ENCODE measurements around the gene MED13. TPM values are rescaled to one million over a fixed set of nuclear protein-coding genes. Genes with fewer than 3 reads are reported as not detected.

Gene MED13
- 10 to 100 TPM; 33.3 to 34.3 TPM for total RNA-seq

- intact Hi-C loops (cut with micrococcal nuclease): loop anchor here (1.0 to 10.0 kb wide), 5 partner anchors 44 to 840 kb away; partner anchors contain the start of genes BRIP1 and METTL2A
- CTCF ChIA-PET: interaction anchor here (0.9 to 1.5 kb wide), 6 partner anchors 10 to 652 kb away, joined by 3 to 5 read pairs (median 4); partner anchors contain the start of gene BRIP1
- DNase-seq: peak; percentile 63
- Mint-ChIP-seq H3K36me3 (ENCODE audit: low read depth) (peaks cover 19% of the 10 kb centered on the region), H3K4me1 (ENCODE audit: low read depth) (peaks cover 34% of the 10 kb centered on the region), H3K27ac (peak within 1 kb of the TSS; percentile 98), H3K9me3 (no peaks in the 10 kb centered on the region), H3K27me3 (ENCODE audit: low read depth) (no peaks in the 10 kb centered on the region), H3K4me3 (peak within 1 kb of the TSS; percentile 98)
These were observed at the start of gene MED13 for GRCh38 chr17:62064791-62065563. TSS of gene MED13 (minus strand) at chr17:62065278. CDS start at chr17:62065205, 73 bp downstream.

- DNase-seq: no peak
- Mint-ChIP-seq H3K4me1 (ENCODE audit: low read depth) (no peaks in the 10 kb centered on the region), H3K4me3 (no peak overlapping the region), H3K27ac (no peak overlapping the region), H3K9me3 (no peaks in the 10 kb centered on the region), H3K27me3 (ENCODE audit: low read depth) (no peaks in the 10 kb centered on the region), H3K36me3 (ENCODE audit: low read depth) (no peaks in the 10 kb centered on the region)
- CTCF ChIA-PET: interaction anchor here (0.6 to 1.0 kb wide), 2 partner anchors 17 to 1472 kb away, joined by 3 read pairs; no protein-coding TSS in a partner anchor
- intact Hi-C loops (cut with micrococcal nuclease): no loop called here
These were observed 47.2 kb upstream of the MED13 start for GRCh38 chr17:62112229-62112628.

GRCh38 chr17:62111562-62112171 is 46.6 kb upstream of the MED13 start:
- H3K36me3 Mint-ChIP-seq (ENCODE audit: low read depth): no peaks in the 10 kb centered on the region
- H3K4me3 Mint-ChIP-seq: no peak overlapping the region
- CTCF ChIA-PET: interaction anchor here (0.5 to 1.2 kb wide), 4 partner anchors 10 to 700 kb away, joined by 3 read pairs; no protein-coding TSS in a partner anchor
- no peak for DNase-seq
- no peaks in the 10 kb centered on the region for H3K9me3 Mint-ChIP-seq
- no peak overlapping the region for H3K27ac Mint-ChIP-seq
- H3K27me3 Mint-ChIP-seq (ENCODE audit: low read depth): no peaks in the 10 kb centered on the region
- intact Hi-C loops (cut with micrococcal nuclease): no loop called here
- H3K4me1 Mint-ChIP-seq (ENCODE audit: low read depth): no peaks in the 10 kb centered on the region

- H3K4me1 Mint-ChIP-seq (ENCODE audit: low read depth): no peaks in the 10 kb centered on the region
- CTCF ChIA-PET: interaction anchor here (0.5 to 1.2 kb wide), 4 partner anchors 11 to 1315 kb away, joined by 3 read pairs; no protein-coding TSS in a partner anchor
- no peaks in the 10 kb centered on the region for H3K36me3 Mint-ChIP-seq (ENCODE audit: low read depth)
- intact Hi-C loops (cut with micrococcal nuclease): no loop called here
- H3K27ac Mint-ChIP-seq: no peak overlapping the region
- no peaks in the 10 kb centered on the region for H3K9me3 Mint-ChIP-seq
- H3K27me3 Mint-ChIP-seq (ENCODE audit: low read depth): no peaks in the 10 kb centered on the region
- no peak overlapping the region for H3K4me3 Mint-ChIP-seq
- no peak for DNase-seq
These were observed 45.9 kb upstream of the MED13 start for GRCh38 chr17:62110923-62111484.

GRCh38 chr17:62109924-62110323 is 44.8 kb upstream of the MED13 start:
- no peak overlapping the region for H3K27ac Mint-ChIP-seq
- no peaks in the 10 kb centered on the region for H3K4me1 Mint-ChIP-seq (ENCODE audit: low read depth)
- no peaks in the 10 kb centered on the region for H3K36me3 Mint-ChIP-seq (ENCODE audit: low read depth)
- no peaks in the 10 kb centered on the region for H3K27me3 Mint-ChIP-seq (ENCODE audit: low read depth)
- intact Hi-C loops (cut with micrococcal nuclease): loop anchor here (1.0 to 2.0 kb wide), 3 partner anchors 45 to 698 kb away; partner anchors contain the start of gene MED13
- no peak overlapping the region for H3K4me3 Mint-ChIP-seq
- DNase-seq: no peak
- H3K9me3 Mint-ChIP-seq: no peaks in the 10 kb centered on the region
- CTCF ChIA-PET: interaction anchor here (0.5 to 1.7 kb wide), 15 partner anchors 9 to 890 kb away, joined by 3 to 12 read pairs (median 4); no protein-coding TSS in a partner anchor

GRCh38 chr17:62109378-62109902 is 44.4 kb upstream of the MED13 start:
- Mint-ChIP-seq H3K9me3 (no peaks in the 10 kb centered on the region), H3K27ac (no peak overlapping the region), H3K4me1 (ENCODE audit: low read depth) (no peaks in the 10 kb centered on the region), H3K27me3 (ENCODE audit: low read depth) (no peaks in the 10 kb centered on the region), H3K36me3 (ENCODE audit: low read depth) (no peaks in the 10 kb centered on the region), H3K4me3 (no peak overlapping the region)
- peak; percentile 78 for DNase-seq
- CTCF ChIA-PET: interaction anchor here (0.5 to 1.7 kb wide), 17 partner anchors 8 to 697 kb away, joined by 3 to 12 read pairs (median 4); no protein-coding TSS in a partner anchor
- intact Hi-C loops (cut with micrococcal nuclease): loop anchor here (1.0 to 2.0 kb wide), 3 partner anchors 45 to 697 kb away; partner anchors contain the start of gene MED13

- H3K36me3 Mint-ChIP-seq (ENCODE audit: low read depth): no peaks in the 10 kb centered on the region
- DNase-seq: no peak
- no peaks in the 10 kb centered on the region for H3K27me3 Mint-ChIP-seq (ENCODE audit: low read depth)
- intact Hi-C loops (cut with micrococcal nuclease): no loop called here
- CTCF ChIA-PET: no interaction called here
- no peaks in the 10 kb centered on the region for H3K4me1 Mint-ChIP-seq (ENCODE audit: low read depth)
- no peak overlapping the region for H3K27ac Mint-ChIP-seq
- H3K4me3 Mint-ChIP-seq: no peak overlapping the region
- no peaks in the 10 kb centered on the region for H3K9me3 Mint-ChIP-seq
These were observed 40.8 kb upstream of the MED13 start for GRCh38 chr17:62105861-62106260.

GRCh38 chr17:62105357-62105756 is 40.3 kb upstream of the MED13 start:
- intact Hi-C loops (cut with micrococcal nuclease): no loop called here

GRCh38 chr17:62101515-62101914 is 36.4 kb upstream of the MED13 start:
- intact Hi-C loops (cut with micrococcal nuclease): no loop called here
- DNase-seq: no peak
- no peaks in the 10 kb centered on the region for H3K9me3 Mint-ChIP-seq
- H3K27ac Mint-ChIP-seq: no peak overlapping the region
- no peaks in the 10 kb centered on the region for H3K36me3 Mint-ChIP-seq (ENCODE audit: low read depth)
- peaks cover 9% of the 10 kb centered on the region for H3K4me1 Mint-ChIP-seq (ENCODE audit: low read depth)
- no peaks in the 10 kb centered on the region for H3K27me3 Mint-ChIP-seq (ENCODE audit: low read depth)
- CTCF ChIA-PET: interaction anchor here (0.8 to 1.1 kb wide), 2 partner anchors 8 to 15 kb away, joined by 3 read pairs; no protein-coding TSS in a partner anchor
- no peak overlapping the region for H3K4me3 Mint-ChIP-seq

More at GRCh38 chr17:62105357-62105756, 40.3 kb upstream of the MED13 start:
- no peak for DNase-seq
- CTCF ChIA-PET: no interaction called here
- no peaks in the 10 kb centered on the region for H3K4me1 Mint-ChIP-seq (ENCODE audit: low read depth)
- H3K36me3 Mint-ChIP-seq (ENCODE audit: low read depth): no peaks in the 10 kb centered on the region
- no peak overlapping the region for H3K4me3 Mint-ChIP-seq
- no peaks in the 10 kb centered on the region for H3K27me3 Mint-ChIP-seq (ENCODE audit: low read depth)
- no peak overlapping the region for H3K27ac Mint-ChIP-seq
- H3K9me3 Mint-ChIP-seq: no peaks in the 10 kb centered on the region

GRCh38 chr17:62101090-62101489 is 36.0 kb upstream of the MED13 start:
- DNase-seq: no peak
- Mint-ChIP-seq H3K9me3 (no peaks in the 10 kb centered on the region), H3K4me3 (no peak overlapping the region), H3K4me1 (ENCODE audit: low read depth) (peaks cover 9% of the 10 kb centered on the region), H3K27me3 (ENCODE audit: low read depth) (no peaks in the 10 kb centered on the region), H3K36me3 (ENCODE audit: low read depth) (no peaks in the 10 kb centered on the region), H3K27ac (no peak overlapping the region)
- intact Hi-C loops (cut with micrococcal nuclease): no loop called here
- CTCF ChIA-PET: interaction anchor here (0.8 to 1.1 kb wide), 2 partner anchors 8 to 14 kb away, joined by 3 read pairs; no protein-coding TSS in a partner anchor

GRCh38 chr17:62100055-62100454 is 35.0 kb upstream of the MED13 start:
- Mint-ChIP-seq H3K27ac (no peak overlapping the region), H3K36me3 (ENCODE audit: low read depth) (no peaks in the 10 kb centered on the region), H3K27me3 (ENCODE audit: low read depth) (no peaks in the 10 kb centered on the region), H3K9me3 (no peaks in the 10 kb centered on the region), H3K4me1 (ENCODE audit: low read depth) (peaks cover 9% of the 10 kb centered on the region), H3K4me3 (no peak overlapping the region)
- DNase-seq: no peak
- intact Hi-C loops (cut with micrococcal nuclease): no loop called here
- CTCF ChIA-PET: interaction anchor here (0.7 to 2.0 kb wide), 2 partner anchors 10 to 59 kb away, joined by 5 read pairs; no protein-coding TSS in a partner anchor

GRCh38 chr17:62099532-62099931 is 34.5 kb upstream of the MED13 start:
- CTCF ChIA-PET: interaction anchor here (2.0 kb wide), 1 partner anchor 10 kb away, joined by 5 read pairs; no protein-coding TSS in a partner anchor
- Mint-ChIP-seq H3K9me3 (no peaks in the 10 kb centered on the region), H3K27me3 (ENCODE audit: low read depth) (no peaks in the 10 kb centered on the region), H3K36me3 (ENCODE audit: low read depth) (no peaks in the 10 kb centered on the region), H3K4me1 (ENCODE audit: low read depth) (peaks cover 9% of the 10 kb centered on the region), H3K4me3 (no peak overlapping the region), H3K27ac (no peak overlapping the region)
- no peak for DNase-seq
- intact Hi-C loops (cut with micrococcal nuclease): no loop called here
